GM21526 (cell line): Measurements from ENCODE around the gene PIWIL1.
A peak's percentile ranks its signal among the peaks of the same experiment; 100 is the strongest.

Experiments used
- ATAC-seq: cut with Tn5 transposase; IDR thresholded peaks from one replicate; pipeline ENCODE4 v1.9.1; 2021; ENCODE audit warnings: moderate library complexity; ENCODE audit not compliant: unreplicated experiment, low FRiP score

PIWIL1 gene

GRCh38 chr12:130335517-130336392 lies 1.9 kb upstream of the PIWIL1 start:
- peak; percentile 75 for ATAC-seq

GRCh38 chr12:130336723-130337487 lies 782 bp upstream of the PIWIL1 start:
- ATAC-seq: no peak

GRCh38 chr12:130338794-130339601 lies 1.3 kb downstream of the PIWIL1 start:
- no peak for ATAC-seq

- no peak for ATAC-seq
Measured at GRCh38 chr12:130339951-130340350, 2.3 kb downstream of the PIWIL1 start.

- no peak for ATAC-seq
Measured at GRCh38 chr12:130342442-130342841, 4.8 kb downstream of the PIWIL1 start.

GRCh38 chr12:130342842-130343241 lies 5.2 kb downstream of the PIWIL1 start:
- ATAC-seq: no peak

GRCh38 chr12:130344529-130344928 lies 6.8 kb downstream of the PIWIL1 start:
- no peak for ATAC-seq

GRCh38 chr12:130345292-130345691 lies 7.6 kb downstream of the PIWIL1 start:
- ATAC-seq: no peak

- ATAC-seq: no peak
Measured at GRCh38 chr12:130347588-130347987, 9.9 kb downstream of the PIWIL1 start.

GRCh38 chr12:130350715-130351114 lies 13.0 kb downstream of the PIWIL1 start:
- ATAC-seq: no peak

GRCh38 chr12:130351326-130351725 lies 13.6 kb downstream of the PIWIL1 start:
- ATAC-seq: no peak

GRCh38 chr12:130353081-130353480 lies 15.4 kb downstream of the PIWIL1 start:
- ATAC-seq: no peak

GRCh38 chr12:130354407-130354806 lies 16.7 kb downstream of the PIWIL1 start:
- ATAC-seq: no peak

GRCh38 chr12:130356222-130356621 lies 18.5 kb downstream of the PIWIL1 start:
- no peak for ATAC-seq

- ATAC-seq: no peak
Measured at GRCh38 chr12:130357241-130357640, 19.6 kb downstream of the PIWIL1 start.

GRCh38 chr12:130357729-130358330 lies 20.1 kb downstream of the PIWIL1 start:
- ATAC-seq: no peak

- ATAC-seq: no peak
Measured at GRCh38 chr12:130362060-130362459, 24.4 kb downstream of the PIWIL1 start.

- ATAC-seq: no peak
Measured at GRCh38 chr12:130364578-130364977, 26.9 kb downstream of the PIWIL1 start.

- ATAC-seq: no peak
Measured at GRCh38 chr12:130366159-130366558, 28.5 kb downstream of the PIWIL1 start.

- no peak for ATAC-seq
Measured at GRCh38 chr12:130367003-130367402, 29.3 kb downstream of the PIWIL1 start.
